ENCODE data around the gene RNF223.

Gene RNF223

GRCh38 chr1:1043411-1043810, 30.7 kb downstream of the RNF223 start:
- TF ChIP-seq CTCF (conservative IDR thresholded peaks at IDR 0.05) = no peak
- no peak overlapping the region for H3K27ac ChIP-seq

DNA sequence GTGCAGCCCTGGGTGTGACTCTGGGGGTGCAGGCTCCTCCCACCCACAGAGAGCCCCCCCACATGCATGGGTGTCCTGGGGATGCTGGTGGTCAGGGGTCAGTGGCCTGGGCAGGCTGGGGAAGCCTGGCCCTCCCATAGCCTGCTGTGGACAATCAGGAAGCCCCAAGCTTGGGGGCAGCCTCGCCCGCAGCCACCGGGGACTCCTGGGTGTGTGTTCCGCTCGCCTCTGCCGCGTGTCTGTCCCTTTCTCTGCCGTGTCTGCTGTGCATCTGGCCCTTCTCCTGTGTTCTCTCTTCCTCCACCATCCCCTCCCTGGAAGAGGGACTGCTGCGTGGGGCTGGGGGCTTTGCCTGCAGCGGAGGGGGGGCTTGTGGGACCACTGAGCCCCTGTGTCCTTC, 31.3 kb downstream of the RNF223 start:
- no peak for TF ChIP-seq CTCF (conservative IDR thresholded peaks at IDR 0.05)
- H3K27ac ChIP-seq = no peak overlapping the region

- H3K27ac ChIP-seq = no peak overlapping the region
- TF ChIP-seq CTCF (conservative IDR thresholded peaks at IDR 0.05) = no peak
Observed at GRCh38 chr1:1041873-1042272, 32.2 kb downstream of the RNF223 start.

- H3K27ac ChIP-seq = no peak overlapping the region
- TF ChIP-seq CTCF (conservative IDR thresholded peaks at IDR 0.05) = no peak
Observed at GRCh38 chr1:1041092-1041523, 33.0 kb downstream of the RNF223 start.

DNA sequence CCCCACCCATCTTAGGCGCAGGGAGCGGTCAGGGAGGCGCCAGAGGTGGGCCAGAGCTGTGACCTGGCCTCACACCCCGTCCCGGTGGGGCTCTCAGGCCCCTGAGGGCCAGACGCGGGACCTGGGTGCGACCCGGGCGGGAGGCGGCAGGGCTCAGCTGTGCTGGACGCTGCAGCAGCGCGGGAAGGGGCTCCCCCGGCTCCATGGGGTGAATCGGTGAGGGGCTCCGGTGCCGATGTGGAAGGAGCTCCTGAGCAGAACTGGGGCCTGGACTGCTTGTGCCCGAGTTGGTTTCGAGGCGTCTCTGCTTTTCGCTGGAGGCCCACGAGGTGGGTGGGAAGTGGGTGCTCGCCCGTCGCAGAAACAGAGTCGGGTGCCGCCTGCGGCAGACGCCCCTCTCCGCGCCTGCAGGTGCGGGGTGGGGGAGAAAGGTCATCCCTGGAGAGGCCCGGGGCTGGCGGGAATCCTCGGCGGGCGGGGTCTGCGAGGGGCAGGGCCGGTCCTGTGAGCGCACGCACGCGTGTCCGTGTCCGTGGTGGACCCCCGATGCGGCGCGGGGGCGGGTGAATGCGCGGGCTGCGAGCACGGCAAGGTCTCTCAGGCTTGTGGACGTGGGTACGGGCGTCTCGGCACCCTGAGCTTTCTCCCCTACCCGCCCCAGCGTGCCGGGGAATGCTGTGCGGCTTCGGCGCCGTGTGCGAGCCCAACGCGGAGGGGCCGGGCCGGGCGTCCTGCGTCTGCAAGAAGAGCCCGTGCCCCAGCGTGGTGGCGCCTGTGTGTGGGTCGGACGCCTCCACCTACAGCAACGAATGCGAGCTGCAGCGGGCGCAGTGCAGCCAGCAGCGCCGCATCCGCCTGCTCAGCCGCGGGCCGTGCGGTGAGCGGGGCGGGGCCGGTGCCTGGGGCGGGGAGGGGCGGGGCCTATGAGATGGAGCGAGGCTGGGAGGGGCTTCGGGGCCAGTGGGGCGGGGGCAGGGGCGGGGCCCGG, 33.8 kb downstream of the RNF223 start:
- TF ChIP-seq CTCF (conservative IDR thresholded peaks at IDR 0.05) = peak; percentile 20; the same call in 1 of the 2 replicates
- peak overlapping the region; percentile 74 for H3K27ac ChIP-seq

- no peak for TF ChIP-seq CTCF (conservative IDR thresholded peaks at IDR 0.05)
- H3K27ac ChIP-seq = peak overlapping the region; percentile 74; the same call in 1 of the 2 replicates
Observed at GRCh38 chr1:1039145-1039910, 34.8 kb downstream of the RNF223 start.

- no peak overlapping the region for H3K27ac ChIP-seq
- no peak for TF ChIP-seq CTCF (conservative IDR thresholded peaks at IDR 0.05)
Observed at GRCh38 chr1:1038694-1039093, 35.4 kb downstream of the RNF223 start.
